Measurements from ENCODE around the gene HIF3A.
"Not testable (repeated sequence)": the region's sequence is repeated elsewhere in the genome, so short reads cannot be mapped to it uniquely, and the experiment has no call there.

Gene HIF3A

GRCh38 chr19:46373491-46374359 is 76.9 kb downstream of the HIF3A start:
- TF ChIP-seq MYC (IDR thresholded peaks at IDR 0.05; ENCODE audit: low read depth, low read length) (no peak), MAX (IDR thresholded peaks at IDR 0.05; ENCODE audit: low read depth, low read length) (no peak), POLR2A (IDR thresholded peaks at IDR 0.05; ENCODE audit: extremely low read depth, insufficient read length) (no peak), CTCF (IDR thresholded peaks at IDR 0.05; ENCODE audit: low read depth, low read length) (no peak)
- no peak overlapping the region for H3K4me3 ChIP-seq (ENCODE audit: low read depth, low read length)
- no peak for DNase-seq (ENCODE audit: low read depth)

GRCh38 chr19:46374536-46375475 is 78.0 kb downstream of the HIF3A start:
- TF ChIP-seq CTCF (IDR thresholded peaks at IDR 0.05; ENCODE audit: low read depth, low read length) (no peak), MYC (IDR thresholded peaks at IDR 0.05; ENCODE audit: low read depth, low read length) (no peak), MAX (IDR thresholded peaks at IDR 0.05; ENCODE audit: low read depth, low read length) (no peak), POLR2A (IDR thresholded peaks at IDR 0.05; ENCODE audit: extremely low read depth, insufficient read length) (no peak)
- no peak overlapping the region for H3K4me3 ChIP-seq (ENCODE audit: low read depth, low read length)
- peak; percentile 7 for DNase-seq (ENCODE audit: low read depth)

GRCh38 chr19:46375476-46376067 is 78.7 kb downstream of the HIF3A start:
- H3K4me3 ChIP-seq (ENCODE audit: low read depth, low read length); DNase-seq (ENCODE audit: low read depth): not testable (repeated sequence)

- no peak overlapping the region for H3K4me3 ChIP-seq (ENCODE audit: low read depth, low read length)
- TF ChIP-seq POLR2A (IDR thresholded peaks at IDR 0.05; ENCODE audit: extremely low read depth, insufficient read length) (no peak), MAX (IDR thresholded peaks at IDR 0.05; ENCODE audit: low read depth, low read length) (no peak), CTCF (IDR thresholded peaks at IDR 0.05; ENCODE audit: low read depth, low read length) (no peak), MYC (IDR thresholded peaks at IDR 0.05; ENCODE audit: low read depth, low read length) (no peak)
Observed at GRCh38 chr19:46376241-46377153, 79.7 kb downstream of the HIF3A start.

GRCh38 chr19:46378268-46378667 is 81.4 kb downstream of the HIF3A start:
- no peak for DNase-seq (ENCODE audit: low read depth)
- no peak overlapping the region for H3K4me3 ChIP-seq (ENCODE audit: low read depth, low read length)
- TF ChIP-seq MAX (IDR thresholded peaks at IDR 0.05; ENCODE audit: low read depth, low read length) (no peak), MYC (IDR thresholded peaks at IDR 0.05; ENCODE audit: low read depth, low read length) (no peak), CTCF (IDR thresholded peaks at IDR 0.05; ENCODE audit: low read depth, low read length) (no peak), POLR2A (IDR thresholded peaks at IDR 0.05; ENCODE audit: extremely low read depth, insufficient read length) (no peak)

More at GRCh38 chr19:46376241-46377153, 79.7 kb downstream of the HIF3A start:
- DNase-seq (ENCODE audit: low read depth), result peak; percentile 6

Data from NB4 (cell line).